Mucosa of stomach (tissue), 1 donor: ENCODE measurements around the gene HEXIM2.

Experiments used
- H3K27me3 ChIP-seq: one replicate; pipeline ENCODE4 v1.7.0; 2013; ENCODE audit warnings: mild to moderate bottlenecking, low read length; ENCODE audit not compliant: control insufficient read depth, insufficient read depth
- H3K36me3 ChIP-seq: one replicate; pipeline ENCODE4 v1.7.0; 2013; ENCODE audit warnings: low read length; ENCODE audit not compliant: control insufficient read depth, insufficient read depth
- H3K4me1 ChIP-seq: one replicate; pipeline ENCODE4 v1.7.0; 2013; ENCODE audit warnings: mild to moderate bottlenecking, low read length; ENCODE audit not compliant: control insufficient read depth, insufficient read depth
- H3K4me3 ChIP-seq: one replicate; pipeline ENCODE4 v1.7.0; 2013; ENCODE audit warnings: low read length
- H3K9ac ChIP-seq: one replicate; pipeline ENCODE4 v1.7.0; 2013; ENCODE audit warnings: mild to moderate bottlenecking, low read length, moderate library complexity
- H3K9me3 ChIP-seq: one replicate; pipeline ENCODE4 v1.7.0; 2013; ENCODE audit warnings: mild to moderate bottlenecking, low read length, moderate library complexity; ENCODE audit not compliant: control insufficient read depth
- donor health status: Pancreatic carcinoma.

HEXIM2 gene

GRCh38 chr17:45149037-45149668 is 12.5 kb upstream of the HEXIM2 start:
- H3K4me1 ChIP-seq, result peaks cover 35% of the 10 kb centered on the region
- H3K27me3 ChIP-seq, result no peaks in the 10 kb centered on the region
- H3K9ac ChIP-seq, result peak overlapping the region; percentile 93

GRCh38 chr17:45149669-45150664 is 11.7 kb upstream of the HEXIM2 start:
- Histone ChIP-seq H3K27me3 (no peaks in the 10 kb centered on the region), H3K4me3 (peak overlapping the region; percentile 93), H3K9me3 (no peaks in the 10 kb centered on the region), H3K9ac (peak overlapping the region; percentile 93), H3K36me3 (no peaks in the 10 kb centered on the region), H3K4me1 (peaks cover 29% of the 10 kb centered on the region)

More at GRCh38 chr17:45149037-45149668, 12.5 kb upstream of the HEXIM2 start:
- Histone ChIP-seq H3K36me3 (no peaks in the 10 kb centered on the region), H3K9me3 (no peaks in the 10 kb centered on the region), H3K4me3 (peak overlapping the region; percentile 93)

GRCh38 chr17:45150911-45151809 is 10.5 kb upstream of the HEXIM2 start:
- Histone ChIP-seq H3K27me3 (no peaks in the 10 kb centered on the region), H3K36me3 (no peaks in the 10 kb centered on the region), H3K9me3 (no peaks in the 10 kb centered on the region), H3K4me1 (peaks cover 24% of the 10 kb centered on the region), H3K9ac (peak overlapping the region; percentile 41), H3K4me3 (no peak overlapping the region)

DNA sequence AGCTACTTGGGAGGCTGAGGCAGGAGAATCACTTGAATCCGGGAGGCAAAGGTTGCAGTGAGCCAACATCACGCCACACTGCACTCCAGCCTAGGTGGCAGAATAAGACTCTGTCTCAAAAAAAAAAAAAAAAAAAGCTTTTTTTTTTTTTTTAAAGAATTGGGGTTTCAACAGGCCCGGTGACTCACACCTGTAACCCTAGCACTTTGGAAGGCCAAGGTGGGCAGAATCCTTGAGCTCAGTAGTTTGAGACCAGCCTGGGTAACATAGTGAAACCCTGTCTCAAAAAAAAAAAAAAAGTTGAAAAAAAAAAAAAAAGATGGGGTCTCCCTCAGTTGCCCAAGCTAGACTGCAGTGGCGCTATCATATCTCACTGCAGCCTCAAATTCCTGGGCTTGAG is 6.6 kb upstream of the HEXIM2 start:
- H3K27me3 ChIP-seq, result no peaks in the 10 kb centered on the region
- no peaks in the 10 kb centered on the region for H3K9me3 ChIP-seq
- peaks cover 26% of the 10 kb centered on the region for H3K4me1 ChIP-seq
- no peak overlapping the region for H3K4me3 ChIP-seq
- no peaks in the 10 kb centered on the region for H3K36me3 ChIP-seq
- no peak overlapping the region for H3K9ac ChIP-seq

DNA sequence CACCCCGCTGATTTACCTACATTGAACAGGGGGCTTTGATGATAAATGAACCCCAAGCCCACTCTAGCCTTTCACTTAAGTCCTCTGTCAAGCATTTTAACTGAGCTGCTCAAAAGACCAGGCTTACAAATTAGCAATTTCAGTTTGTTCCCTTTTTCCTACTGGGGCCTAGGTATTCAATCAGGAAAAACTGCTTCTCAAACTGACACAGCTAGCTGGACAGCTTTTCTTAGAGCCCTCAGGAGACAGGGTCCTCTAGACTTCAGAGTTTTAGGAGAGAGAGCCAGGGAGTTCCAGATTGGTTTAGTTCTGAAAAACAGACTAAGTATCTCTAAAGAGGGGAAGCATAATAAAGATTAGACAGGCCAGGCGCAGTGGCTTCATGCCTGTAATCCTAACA is 6.2 kb upstream of the HEXIM2 start:
- H3K4me1 ChIP-seq, result peaks cover 27% of the 10 kb centered on the region
- H3K36me3 ChIP-seq, result no peaks in the 10 kb centered on the region
- no peak overlapping the region for H3K9ac ChIP-seq
- no peaks in the 10 kb centered on the region for H3K27me3 ChIP-seq
- H3K4me3 ChIP-seq, result no peak overlapping the region
- H3K9me3 ChIP-seq, result no peaks in the 10 kb centered on the region

DNA sequence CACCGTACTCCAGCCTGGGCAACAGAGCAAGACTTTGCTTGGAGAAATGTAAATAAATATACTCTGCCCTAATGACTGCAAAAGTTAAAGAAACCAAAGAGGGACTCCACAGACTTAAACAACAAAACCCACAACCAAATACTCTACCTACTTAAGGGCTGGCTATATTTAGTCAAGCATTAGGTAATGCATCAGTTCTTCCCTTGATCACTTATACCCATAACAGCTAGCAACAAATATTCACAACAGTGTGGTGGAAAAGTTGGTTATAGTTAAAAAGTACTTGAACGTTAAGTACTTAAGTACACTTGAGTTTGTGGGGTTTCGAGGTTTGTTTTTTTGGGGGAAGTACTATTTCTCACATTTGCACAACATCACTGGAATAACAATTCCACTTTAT is 5.4 kb upstream of the HEXIM2 start:
- Histone ChIP-seq H3K4me1 (peaks cover 21% of the 10 kb centered on the region), H3K9me3 (no peaks in the 10 kb centered on the region), H3K27me3 (no peaks in the 10 kb centered on the region), H3K9ac (no peak overlapping the region), H3K36me3 (no peaks in the 10 kb centered on the region), H3K4me3 (no peak overlapping the region)

DNA sequence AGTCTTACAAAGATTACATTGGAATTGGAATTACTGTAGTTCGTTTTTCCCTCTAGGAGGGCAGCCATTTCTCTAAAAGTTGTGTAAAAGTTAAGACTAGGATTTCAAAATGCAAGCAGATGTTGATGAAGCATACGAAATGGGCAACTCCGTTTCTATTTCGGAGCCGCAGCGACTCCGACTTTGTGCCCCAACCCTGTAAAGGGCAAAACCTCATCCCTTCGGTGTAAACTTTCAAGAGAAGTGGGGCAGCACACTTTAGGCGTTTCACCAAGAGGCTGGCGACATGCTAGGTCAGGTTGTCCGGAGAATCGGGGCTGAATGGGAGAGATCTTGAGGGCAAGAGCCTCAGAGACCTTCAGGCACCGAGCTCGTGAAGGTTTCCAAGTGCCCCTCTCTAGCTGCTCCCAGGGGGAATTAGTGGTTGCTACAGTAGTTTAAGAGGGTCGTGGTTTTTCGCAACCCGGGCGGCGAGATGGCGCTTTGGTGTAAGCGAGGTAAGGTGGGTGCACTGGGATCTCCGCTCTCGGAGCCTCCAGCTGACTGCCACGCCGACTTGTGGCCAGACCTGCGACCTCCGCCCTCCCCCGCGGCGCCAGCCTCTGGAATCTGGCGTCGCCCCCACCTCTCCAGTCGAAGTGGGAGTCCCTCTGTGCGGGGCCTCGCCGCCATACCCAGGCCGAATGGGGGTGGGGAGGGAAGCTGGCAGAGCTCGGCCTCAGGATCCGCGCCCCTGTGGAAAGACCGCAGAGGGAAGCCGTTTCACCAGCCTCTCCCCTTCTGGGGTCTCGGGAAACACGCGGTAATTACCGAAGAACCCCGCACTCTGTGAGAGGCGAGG is 1.0 kb upstream of the HEXIM2 start:
- peak overlapping the region; percentile 99 for H3K9ac ChIP-seq
- no peaks in the 10 kb centered on the region for H3K9me3 ChIP-seq
- peaks cover 29% of the 10 kb centered on the region for H3K4me1 ChIP-seq
- no peaks in the 10 kb centered on the region for H3K27me3 ChIP-seq
- no peaks in the 10 kb centered on the region for H3K36me3 ChIP-seq
- peak overlapping the region; percentile 84 for H3K4me3 ChIP-seq

GRCh38 chr17:45162025-45162687 is 481 bp downstream of the HEXIM2 start:
- H3K27me3 ChIP-seq, result no peaks in the 10 kb centered on the region
- no peaks in the 10 kb centered on the region for H3K36me3 ChIP-seq
- peak overlapping the region; percentile 32 for H3K4me3 ChIP-seq
- H3K4me1 ChIP-seq, result peaks cover 29% of the 10 kb centered on the region
- H3K9ac ChIP-seq, result no peak overlapping the region
- no peaks in the 10 kb centered on the region for H3K9me3 ChIP-seq

DNA sequence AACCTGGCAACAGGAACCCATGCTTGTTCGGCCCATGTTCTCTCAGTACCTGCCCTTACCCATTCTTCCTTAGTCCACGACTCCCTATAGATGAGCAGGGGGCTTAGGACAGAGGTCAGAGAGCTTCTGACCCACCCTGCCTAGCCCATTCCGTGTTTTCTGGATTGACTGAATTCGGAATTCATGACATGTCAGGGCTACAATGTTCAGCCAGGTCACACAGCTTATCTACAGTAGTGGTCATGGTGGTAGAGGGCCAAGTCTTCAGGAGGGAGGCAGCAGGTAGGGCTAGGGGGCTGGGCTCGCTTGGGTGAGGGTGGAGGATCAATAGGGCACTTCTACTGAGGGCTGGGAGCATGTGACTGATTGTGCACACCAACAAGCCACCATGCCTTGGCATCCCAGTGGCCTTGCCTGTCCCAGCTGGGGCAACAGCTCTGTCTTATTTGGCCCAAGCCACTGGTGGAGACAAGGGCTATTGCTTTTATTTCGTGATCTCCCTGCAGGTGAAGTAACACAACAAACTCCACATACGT is 3.1 kb downstream of the HEXIM2 start:
- H3K36me3 ChIP-seq, result no peaks in the 10 kb centered on the region
- no peak overlapping the region for H3K9ac ChIP-seq
- no peak overlapping the region for H3K4me3 ChIP-seq
- peaks cover 18% of the 10 kb centered on the region for H3K4me1 ChIP-seq
- no peaks in the 10 kb centered on the region for H3K27me3 ChIP-seq
- no peaks in the 10 kb centered on the region for H3K9me3 ChIP-seq

GRCh38 chr17:45168991-45169752 is 7.5 kb downstream of the HEXIM2 start:
- H3K4me1 ChIP-seq, result peaks cover 31% of the 10 kb centered on the region
- no peaks in the 10 kb centered on the region for H3K9me3 ChIP-seq
- no peaks in the 10 kb centered on the region for H3K36me3 ChIP-seq
- no peaks in the 10 kb centered on the region for H3K27me3 ChIP-seq
- H3K4me3 ChIP-seq, result no peak overlapping the region
- H3K9ac ChIP-seq, result no peak overlapping the region
